ENCODE measurements around the gene MAGEA2B. TPM values are rescaled to one million over a fixed set of nuclear protein-coding genes. Genes with fewer than 3 reads are reported as not detected.
"Not testable (repeated sequence)": the region's sequence is repeated elsewhere in the genome, so short reads cannot be mapped to it uniquely, and the experiment has no call there.

MAGEA2B gene, protein sequence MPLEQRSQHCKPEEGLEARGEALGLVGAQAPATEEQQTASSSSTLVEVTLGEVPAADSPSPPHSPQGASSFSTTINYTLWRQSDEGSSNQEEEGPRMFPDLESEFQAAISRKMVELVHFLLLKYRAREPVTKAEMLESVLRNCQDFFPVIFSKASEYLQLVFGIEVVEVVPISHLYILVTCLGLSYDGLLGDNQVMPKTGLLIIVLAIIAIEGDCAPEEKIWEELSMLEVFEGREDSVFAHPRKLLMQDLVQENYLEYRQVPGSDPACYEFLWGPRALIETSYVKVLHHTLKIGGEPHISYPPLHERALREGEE
- not detected for total RNA-seq

DNA sequence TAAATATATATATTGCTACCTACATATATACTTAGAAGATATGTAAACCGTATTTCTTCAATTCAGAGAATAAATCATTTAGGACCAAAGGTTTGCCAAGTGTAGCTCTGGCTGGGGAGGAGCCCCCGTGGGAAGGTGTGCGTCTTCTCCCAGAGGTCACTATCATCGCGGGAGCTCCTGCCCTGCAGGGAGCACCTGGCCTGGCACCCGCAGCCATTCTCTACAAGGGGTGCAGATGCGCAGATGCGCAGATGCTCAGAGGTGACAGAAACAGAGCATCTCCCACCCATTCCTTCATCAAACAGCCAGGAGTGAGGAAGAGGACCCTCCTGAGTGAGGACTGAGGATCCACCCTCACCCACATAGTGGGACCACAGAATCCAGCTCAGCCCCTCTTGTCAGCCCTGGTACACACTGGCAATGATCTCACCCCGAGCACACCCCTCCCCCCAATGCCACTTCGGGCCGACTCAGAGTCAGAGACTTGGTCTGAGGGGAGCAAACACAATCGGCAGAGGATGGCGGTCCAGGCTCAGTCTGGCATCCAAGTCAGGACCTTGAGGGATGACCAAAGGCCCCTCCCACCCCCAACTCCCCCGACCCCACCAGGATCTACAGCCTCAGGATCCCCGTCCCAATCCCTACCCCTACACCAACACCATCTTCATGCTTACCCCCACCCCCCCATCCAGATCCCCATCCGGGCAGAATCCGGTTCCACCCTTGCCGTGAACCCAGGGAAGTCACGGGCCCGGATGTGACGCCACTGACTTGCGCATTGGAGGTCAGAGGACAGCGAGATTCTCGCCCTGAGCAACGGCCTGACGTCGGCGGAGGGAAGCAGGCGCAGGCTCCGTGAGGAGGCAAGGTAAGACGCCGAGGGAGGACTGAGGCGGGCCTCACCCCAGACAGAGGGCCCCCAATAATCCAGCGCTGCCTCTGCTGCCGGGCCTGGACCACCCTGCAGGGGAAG, at the start of gene MAGEA2B:
TSS of gene MAGEA2B (plus strand) at position 814 of the 973 bp plus-strand sequence. CDS start 2,479 bp downstream, outside the sequence.
- H3K36me3 ChIP-seq; ATAC-seq (ENCODE audit: insufficient number of reproducible peaks, low FRiP score, low read depth); DNase-seq (ENCODE audit: low spot score); H3K4me1 ChIP-seq (ENCODE audit: control insufficient read depth in 1 of 2, low read depth in 2 of 2); H3K4me3 ChIP-seq; H3K27ac ChIP-seq; H3K9me3 ChIP-seq; H3K27me3 ChIP-seq (replicated peaks; ENCODE audit: insufficient read depth): not testable (repeated sequence)

DNA sequence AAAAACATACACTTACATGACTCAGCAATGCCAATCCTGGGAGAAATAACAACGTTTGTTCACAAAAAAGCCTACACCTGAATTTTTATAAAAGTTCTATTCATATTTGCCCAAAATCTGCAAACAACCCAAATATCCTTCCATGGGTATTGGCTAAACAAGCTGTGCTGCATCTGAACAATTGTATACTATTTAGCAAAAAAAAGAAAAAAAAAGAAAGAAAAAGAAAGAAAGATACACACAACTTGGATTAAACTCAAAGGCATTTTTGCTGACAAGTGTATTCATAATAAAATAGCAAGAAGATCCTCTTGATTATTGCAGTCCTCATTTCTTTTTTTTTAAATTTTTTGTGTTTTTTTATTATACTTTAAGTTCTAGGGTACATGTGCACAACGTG, 40.3 kb upstream of the MAGEA2B start:
- TF ChIP-seq, protein P1, sequence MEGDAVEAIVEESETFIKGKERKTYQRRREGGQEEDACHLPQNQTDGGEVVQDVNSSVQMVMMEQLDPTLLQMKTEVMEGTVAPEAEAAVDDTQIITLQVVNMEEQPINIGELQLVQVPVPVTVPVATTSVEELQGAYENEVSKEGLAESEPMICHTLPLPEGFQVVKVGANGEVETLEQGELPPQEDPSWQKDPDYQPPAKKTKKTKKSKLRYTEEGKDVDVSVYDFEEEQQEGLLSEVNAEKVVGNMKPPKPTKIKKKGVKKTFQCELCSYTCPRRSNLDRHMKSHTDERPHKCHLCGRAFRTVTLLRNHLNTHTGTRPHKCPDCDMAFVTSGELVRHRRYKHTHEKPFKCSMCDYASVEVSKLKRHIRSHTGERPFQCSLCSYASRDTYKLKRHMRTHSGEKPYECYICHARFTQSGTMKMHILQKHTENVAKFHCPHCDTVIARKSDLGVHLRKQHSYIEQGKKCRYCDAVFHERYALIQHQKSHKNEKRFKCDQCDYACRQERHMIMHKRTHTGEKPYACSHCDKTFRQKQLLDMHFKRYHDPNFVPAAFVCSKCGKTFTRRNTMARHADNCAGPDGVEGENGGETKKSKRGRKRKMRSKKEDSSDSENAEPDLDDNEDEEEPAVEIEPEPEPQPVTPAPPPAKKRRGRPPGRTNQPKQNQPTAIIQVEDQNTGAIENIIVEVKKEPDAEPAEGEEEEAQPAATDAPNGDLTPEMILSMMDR (IDR thresholded peaks at IDR 0.05), result no peak
- no peak overlapping the region for H3K4me3 ChIP-seq
- ATAC-seq (ENCODE audit: insufficient number of reproducible peaks, low FRiP score, low read depth) (no peak), DNase-seq (ENCODE audit: low spot score) (no peak)
- no peaks in the 10 kb centered on the region for H3K4me1 ChIP-seq (ENCODE audit: control insufficient read depth in 1 of 2, low read depth in 2 of 2)
- H3K27ac ChIP-seq, result no peak overlapping the region
- no peaks in the 10 kb centered on the region for H3K9me3 ChIP-seq
- H3K27me3 ChIP-seq (replicated peaks; ENCODE audit: insufficient read depth), result no peaks in the 10 kb centered on the region
- H3K36me3 ChIP-seq, result no peaks in the 10 kb centered on the region

DNA sequence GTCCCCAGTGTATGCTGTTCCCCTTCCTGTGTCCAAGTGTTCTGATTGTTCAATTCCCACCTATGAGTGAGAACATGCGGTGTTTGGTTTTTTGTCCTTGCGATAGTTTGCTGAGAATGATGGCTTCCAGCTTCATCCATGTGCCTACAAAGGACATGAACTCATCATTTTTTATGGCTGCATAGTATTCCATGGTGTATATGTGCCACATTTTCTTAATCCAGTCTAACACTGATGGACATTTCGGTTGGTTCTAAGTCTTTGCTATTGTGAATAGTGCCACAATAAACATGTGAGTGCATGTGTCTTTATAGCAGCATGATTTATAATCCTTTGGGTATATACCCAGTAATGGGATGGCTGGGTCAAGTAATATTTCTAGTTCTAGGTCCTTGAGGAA, 39.8 kb upstream of the MAGEA2B start:
- not testable (repeated sequence) for ATAC-seq (ENCODE audit: insufficient number of reproducible peaks, low FRiP score, low read depth); H3K27me3 ChIP-seq (replicated peaks; ENCODE audit: insufficient read depth); DNase-seq (ENCODE audit: low spot score); H3K36me3 ChIP-seq; H3K27ac ChIP-seq; H3K4me3 ChIP-seq; H3K9me3 ChIP-seq; H3K4me1 ChIP-seq (ENCODE audit: control insufficient read depth in 1 of 2, low read depth in 2 of 2)

DNA sequence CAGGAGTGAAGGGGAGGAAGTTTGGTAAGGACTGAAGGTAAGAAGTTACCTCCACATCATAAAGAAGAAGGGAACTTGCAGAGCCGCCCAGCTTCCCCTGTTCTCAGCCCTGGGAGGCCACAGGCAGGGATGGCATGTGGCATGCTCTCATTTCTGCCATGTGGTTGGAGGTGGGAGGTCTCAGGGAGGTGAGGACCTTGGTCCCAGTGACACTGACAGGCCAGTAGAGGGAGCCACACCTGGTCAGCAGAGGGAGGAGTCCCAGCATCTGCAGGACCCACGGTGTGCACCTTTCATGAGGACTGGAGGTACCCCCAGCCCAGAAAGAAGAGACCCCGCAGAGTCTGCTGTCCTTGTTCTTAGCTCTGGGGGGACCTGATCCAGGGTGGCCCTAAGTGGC, 33.4 kb upstream of the MAGEA2B start:
- ATAC-seq (ENCODE audit: insufficient number of reproducible peaks, low FRiP score, low read depth); H3K4me3 ChIP-seq; H3K27me3 ChIP-seq (replicated peaks; ENCODE audit: insufficient read depth); DNase-seq (ENCODE audit: low spot score); H3K27ac ChIP-seq; H3K4me1 ChIP-seq (ENCODE audit: control insufficient read depth in 1 of 2, low read depth in 2 of 2); H3K36me3 ChIP-seq; H3K9me3 ChIP-seq: not testable (repeated sequence)

DNA sequence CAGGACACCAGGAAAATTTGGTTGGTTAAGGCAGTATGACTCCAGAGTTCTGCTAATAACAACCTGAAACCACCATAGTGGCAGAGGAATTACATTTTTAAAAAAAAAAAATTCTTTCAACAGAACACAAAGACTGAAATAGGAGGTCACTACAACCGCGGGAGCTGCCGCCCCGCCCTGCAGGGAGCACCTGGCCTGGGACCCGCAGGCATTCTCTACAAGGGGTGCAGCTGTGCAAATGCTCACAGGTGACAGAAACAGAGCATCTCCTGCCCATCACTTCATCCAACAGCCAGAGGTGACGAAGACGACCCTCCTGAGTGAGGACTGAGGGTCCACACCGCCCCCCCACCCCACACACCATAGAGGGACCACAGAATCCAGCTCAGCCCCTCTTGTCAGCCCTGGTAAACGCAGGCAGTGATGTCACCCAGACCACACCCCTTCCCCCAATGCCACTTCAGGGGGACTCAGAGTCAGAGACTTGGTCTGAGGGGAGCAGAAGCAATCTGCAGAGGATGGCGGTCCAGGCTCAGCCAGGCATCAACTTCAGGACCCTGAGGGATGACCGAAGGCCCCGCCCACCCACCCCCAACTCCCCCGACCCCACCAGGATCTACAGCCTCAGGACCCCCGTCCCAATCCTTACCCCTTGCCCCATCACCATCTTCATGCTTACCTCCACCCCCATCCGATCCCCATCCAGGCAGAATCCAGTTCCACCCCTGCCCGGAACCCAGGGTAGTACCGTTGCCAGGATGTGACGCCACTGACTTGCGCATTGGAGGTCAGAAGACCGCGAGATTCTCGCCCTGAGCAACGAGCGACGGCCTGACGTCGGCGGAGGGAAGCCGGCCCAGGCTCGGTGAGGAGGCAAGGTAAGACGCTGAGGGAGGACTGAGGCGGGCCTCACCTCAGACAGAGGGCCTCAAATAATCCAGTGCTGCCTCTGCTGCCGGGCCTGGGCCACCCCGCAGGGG, 16.2 kb upstream of the MAGEA2B start, which contains the start of gene MAGEA3:
TSS of gene MAGEA3 (plus strand) at position 843 of the 980 bp plus-strand sequence. CDS start 2,039 bp downstream, outside the sequence.
- not testable (repeated sequence) for H3K36me3 ChIP-seq; DNase-seq (ENCODE audit: low spot score); ATAC-seq (ENCODE audit: insufficient number of reproducible peaks, low FRiP score, low read depth); H3K4me1 ChIP-seq (ENCODE audit: control insufficient read depth in 1 of 2, low read depth in 2 of 2); H3K27me3 ChIP-seq (replicated peaks; ENCODE audit: insufficient read depth); H3K4me3 ChIP-seq; H3K27ac ChIP-seq; H3K9me3 ChIP-seq

DNA sequence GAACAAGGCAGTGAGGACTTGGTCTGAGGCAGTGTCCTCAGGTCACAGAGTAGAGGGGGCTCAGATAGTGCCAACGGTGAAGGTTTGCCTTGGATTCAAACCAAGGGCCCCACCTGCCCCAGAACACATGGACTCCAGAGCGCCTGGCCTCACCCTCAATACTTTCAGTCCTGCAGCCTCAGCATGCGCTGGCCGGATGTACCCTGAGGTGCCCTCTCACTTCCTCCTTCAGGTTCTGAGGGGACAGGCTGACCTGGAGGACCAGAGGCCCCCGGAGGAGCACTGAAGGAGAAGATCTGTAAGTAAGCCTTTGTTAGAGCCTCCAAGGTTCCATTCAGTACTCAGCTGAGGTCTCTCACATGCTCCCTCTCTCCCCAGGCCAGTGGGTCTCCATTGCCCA, 14.0 kb upstream of the MAGEA2B start:
- not testable (repeated sequence) for H3K36me3 ChIP-seq; ATAC-seq (ENCODE audit: insufficient number of reproducible peaks, low FRiP score, low read depth); H3K27ac ChIP-seq; H3K4me3 ChIP-seq; DNase-seq (ENCODE audit: low spot score); H3K9me3 ChIP-seq; H3K27me3 ChIP-seq (replicated peaks; ENCODE audit: insufficient read depth); H3K4me1 ChIP-seq (ENCODE audit: control insufficient read depth in 1 of 2, low read depth in 2 of 2)

DNA sequence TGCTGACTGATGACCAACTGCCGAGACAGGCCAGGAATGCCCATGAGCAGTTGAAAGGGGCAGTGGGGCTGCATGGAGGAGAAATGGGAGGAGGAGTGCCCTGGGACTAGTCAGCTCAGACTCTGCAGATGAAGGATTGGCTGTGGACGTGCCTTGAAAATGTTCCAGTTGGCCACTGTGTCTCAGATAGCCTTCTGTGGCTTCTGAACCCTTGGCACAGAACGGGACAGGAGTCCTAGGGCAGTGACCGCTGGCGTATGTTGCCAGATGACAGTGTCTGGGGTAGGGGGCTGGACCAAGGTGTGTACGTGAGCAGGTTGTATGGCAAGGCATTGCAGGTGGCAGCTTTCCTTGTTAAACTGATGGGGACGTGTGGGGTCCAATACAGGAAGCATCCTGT, 7.9 kb upstream of the MAGEA2B start:
- not testable (repeated sequence) for ATAC-seq (ENCODE audit: insufficient number of reproducible peaks, low FRiP score, low read depth); H3K27ac ChIP-seq; H3K4me3 ChIP-seq; H3K4me1 ChIP-seq (ENCODE audit: control insufficient read depth in 1 of 2, low read depth in 2 of 2); H3K27me3 ChIP-seq (replicated peaks; ENCODE audit: insufficient read depth); H3K36me3 ChIP-seq; DNase-seq (ENCODE audit: low spot score); H3K9me3 ChIP-seq

DNA sequence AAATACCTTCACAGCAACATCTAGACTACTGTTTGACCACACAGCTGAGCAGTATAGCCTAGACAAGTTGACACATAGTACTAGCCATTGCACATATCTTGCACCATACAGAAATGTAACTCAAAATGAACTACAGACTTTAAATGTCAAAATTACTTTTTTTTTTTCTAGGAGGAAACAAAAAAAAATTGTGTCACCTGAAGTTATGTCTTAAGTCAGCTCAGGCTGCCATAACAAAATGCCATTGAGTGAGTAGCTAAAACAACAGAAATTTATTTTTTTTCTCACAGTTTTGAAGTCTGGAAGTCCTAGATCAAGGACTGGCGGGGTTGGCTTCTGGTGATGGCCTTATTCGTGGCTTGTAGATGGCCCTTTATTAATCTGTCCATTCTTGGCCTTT, 5.3 kb upstream of the MAGEA2B start, which contains the start of gene CSAG2:
TSS of gene CSAG2 (minus strand) at position 101 of the 400 bp plus-strand sequence. CDS start 161 bp downstream, outside the sequence.
- not testable (repeated sequence) for H3K27me3 ChIP-seq (replicated peaks; ENCODE audit: insufficient read depth); ATAC-seq (ENCODE audit: insufficient number of reproducible peaks, low FRiP score, low read depth); H3K4me1 ChIP-seq (ENCODE audit: control insufficient read depth in 1 of 2, low read depth in 2 of 2)

DNA sequence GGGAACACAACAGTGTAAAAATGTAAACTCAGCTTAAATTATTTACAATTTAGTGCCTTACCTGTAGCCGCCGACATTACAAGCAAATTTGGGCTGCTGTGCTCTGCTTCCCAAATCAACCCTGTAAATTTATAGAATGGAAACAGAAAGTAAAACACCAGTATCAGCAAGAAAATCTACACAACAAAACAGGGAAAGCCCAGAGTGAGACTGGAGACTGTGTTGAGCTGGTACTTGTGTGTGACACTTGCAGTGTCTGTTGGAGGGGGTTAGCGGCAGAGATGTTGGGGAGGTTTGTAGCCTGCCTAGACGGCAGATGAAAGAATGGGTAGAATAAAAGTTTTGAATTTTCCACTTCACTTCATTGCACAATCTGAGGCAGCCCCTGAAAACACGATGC, 1.2 kb upstream of the MAGEA2B start:
- H3K9me3 ChIP-seq; ATAC-seq (ENCODE audit: insufficient number of reproducible peaks, low FRiP score, low read depth); H3K4me1 ChIP-seq (ENCODE audit: control insufficient read depth in 1 of 2, low read depth in 2 of 2): not testable (repeated sequence)

More for the DNA sequence above, 5.3 kb upstream of the MAGEA2B start, which contains the start of gene CSAG2:
- H3K36me3 ChIP-seq; H3K4me3 ChIP-seq; H3K27ac ChIP-seq; DNase-seq (ENCODE audit: low spot score); H3K9me3 ChIP-seq: not testable (repeated sequence)

More for the DNA sequence above, 1.2 kb upstream of the MAGEA2B start:
- not testable (repeated sequence) for H3K27ac ChIP-seq; H3K27me3 ChIP-seq (replicated peaks; ENCODE audit: insufficient read depth); H3K4me3 ChIP-seq; H3K36me3 ChIP-seq; DNase-seq (ENCODE audit: low spot score)
